Activated naive CD4-positive, alpha-beta T cell treated with anti-CD3 and anti-CD28 coated beads, Interleukin-2, amount 50 U/mL, for 72 hours (primary cell): ENCODE data around the gene CNKSR2. TPM values are rescaled to one million over a fixed set of nuclear protein-coding genes. Genes with fewer than 3 reads are reported as not detected.
A peak's percentile ranks its signal among the peaks of the same experiment; 100 is the strongest.

Experiments used
- ATAC-seq, 2 donors: fragments of 150-1000 bp; cut with Tn5 transposase; 2 replicates each; pipeline ENCODE4 v1.10.0; 2021; ENCODE audit warnings: mild to moderate bottlenecking in 2 of 2, moderate library complexity in 2 of 2
- DNase-seq, 2 donors: peaks; one replicate each; pipeline ENCODE4 v3.0.0; 2021 to 2022; ENCODE audit warnings: low spot score in 2 of 2
- H3K27ac Mint-ChIP-seq, 2 donors: one replicate each; pipeline ENCODE4 v1.8.0; 2022; ENCODE audit warnings: mild to moderate bottlenecking in 2 of 2, mixed read lengths in 2 of 2
- H3K36me3 Mint-ChIP-seq, 2 donors: one replicate each; pipeline ENCODE4 v1.8.0; 2022; ENCODE audit warnings: mixed read lengths in 2 of 2
- H3K9me3 Mint-ChIP-seq, 2 donors: one replicate each; pipeline ENCODE4 v1.8.0; 2022; ENCODE audit warnings: mixed read lengths in 2 of 2
- total RNA-seq, 2 donors: library from RNA; stranded (reverse); gene quantifications; one replicate each; pipeline ENCODE4 v1.2.3, GENCODE V29; 2022

Gene CNKSR2
- total RNA-seq, 2 donors from 2014 or later, result 7.7 to 8.0 TPM

DNA sequence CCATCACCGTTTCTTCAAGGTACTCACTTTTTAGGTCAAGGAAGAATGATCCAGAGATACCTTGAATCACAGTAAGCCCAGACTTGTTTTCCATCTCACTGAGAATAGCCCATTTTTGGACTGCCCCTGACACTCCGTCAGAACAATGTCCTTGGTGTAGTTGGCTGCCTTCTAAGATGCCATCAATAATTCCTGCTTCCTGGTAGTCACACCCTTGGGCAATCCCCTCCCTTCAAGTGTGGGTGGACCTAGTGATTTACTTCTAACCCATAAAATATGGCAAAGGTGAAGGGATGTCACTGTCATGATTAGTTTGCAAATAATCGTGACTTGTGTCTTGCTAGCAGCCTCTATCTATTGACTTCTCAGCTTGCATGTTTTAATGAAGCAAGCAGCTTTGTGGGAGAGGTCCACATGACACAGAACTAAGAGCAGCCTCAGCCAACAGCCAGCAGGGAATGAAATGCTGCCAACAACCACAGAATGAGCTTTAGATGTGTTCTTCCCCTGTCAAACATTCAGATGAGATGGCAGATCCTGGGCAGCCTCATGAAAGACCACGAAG lies 303.9 kb downstream of the CNKSR2 start:
- no peaks in the 10 kb centered on the region for H3K36me3 Mint-ChIP-seq
- H3K9me3 Mint-ChIP-seq, result no peaks in the 10 kb centered on the region
- DNase-seq (no peak), ATAC-seq (no peak)
- H3K27ac Mint-ChIP-seq, result no peak overlapping the region

DNA sequence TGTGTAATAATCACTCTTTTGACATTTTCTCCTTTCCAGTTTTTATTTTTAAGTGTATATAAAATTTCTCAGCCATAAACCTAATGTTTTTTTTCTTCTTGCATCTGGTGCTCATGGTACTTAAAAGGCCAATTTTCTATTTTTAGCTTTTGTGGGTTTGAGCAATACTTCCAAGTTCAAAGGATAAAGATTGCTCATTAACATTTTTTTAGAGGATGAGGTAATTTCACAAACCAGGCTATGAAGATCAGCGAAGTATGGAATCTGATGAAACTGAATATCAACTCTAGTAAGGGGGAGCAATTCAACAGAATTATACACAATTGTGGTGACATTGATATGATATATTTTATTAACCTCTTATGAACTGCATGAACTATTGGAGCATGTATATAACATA lies 309.7 kb downstream of the CNKSR2 start:
- no peak for ATAC-seq
- DNase-seq, result no peak
- H3K27ac Mint-ChIP-seq, result no peak overlapping the region
- H3K36me3 Mint-ChIP-seq, result no peaks in the 10 kb centered on the region
- no peaks in the 10 kb centered on the region for H3K9me3 Mint-ChIP-seq

DNA sequence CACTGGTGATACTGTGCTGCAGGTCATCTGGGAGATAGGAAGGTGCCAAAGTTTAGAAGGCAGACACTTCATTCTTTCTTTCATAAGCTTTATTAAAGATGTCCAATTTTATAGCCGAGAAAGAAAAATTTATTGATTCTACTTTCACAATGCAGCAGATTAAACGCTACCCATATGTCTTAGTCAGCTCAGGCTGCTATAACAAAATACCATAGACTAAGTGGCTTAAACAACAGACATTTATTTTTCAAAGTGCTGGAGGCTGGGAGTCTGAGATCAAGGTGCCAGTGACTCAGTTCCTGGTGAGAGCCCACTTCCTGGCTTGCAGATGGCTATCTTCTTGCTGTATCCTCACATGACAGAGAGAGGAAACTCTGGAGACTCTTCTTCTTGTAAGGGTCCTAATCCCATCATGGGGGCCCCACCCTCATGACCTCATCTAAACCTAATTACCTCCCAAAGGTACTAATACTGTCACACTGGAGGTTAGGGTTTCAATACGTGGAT lies 317.3 kb downstream of the CNKSR2 start:
- H3K27ac Mint-ChIP-seq, result no peak overlapping the region
- peak in 1 of 2 donors; percentile 48 for ATAC-seq
- no peaks in the 10 kb centered on the region for H3K9me3 Mint-ChIP-seq
- H3K36me3 Mint-ChIP-seq, result no peaks in the 10 kb centered on the region
- DNase-seq, result no peak

DNA sequence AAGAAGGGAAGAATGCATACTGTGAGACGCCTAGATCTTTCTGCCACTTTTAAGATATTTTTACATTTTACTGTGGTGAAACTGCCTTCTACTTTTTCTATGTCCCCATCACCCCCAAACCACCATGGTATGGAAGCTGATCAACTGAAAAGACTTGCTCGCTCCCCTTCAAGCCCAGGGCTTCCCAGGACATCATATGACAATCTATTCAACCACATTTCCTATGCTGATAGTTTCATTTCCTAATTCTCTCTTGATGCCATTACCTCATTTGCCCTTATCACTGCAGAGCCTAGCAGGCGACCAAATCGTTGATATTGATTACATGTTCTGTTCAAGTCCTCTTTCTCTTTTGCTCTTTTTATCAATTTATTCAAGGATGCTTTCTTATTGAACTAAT lies 324.1 kb downstream of the CNKSR2 start:
- ATAC-seq (no peak), DNase-seq (no peak)
- Mint-ChIP-seq H3K9me3 (no peaks in the 10 kb centered on the region), H3K36me3 (no peaks in the 10 kb centered on the region), H3K27ac (no peak overlapping the region)

DNA sequence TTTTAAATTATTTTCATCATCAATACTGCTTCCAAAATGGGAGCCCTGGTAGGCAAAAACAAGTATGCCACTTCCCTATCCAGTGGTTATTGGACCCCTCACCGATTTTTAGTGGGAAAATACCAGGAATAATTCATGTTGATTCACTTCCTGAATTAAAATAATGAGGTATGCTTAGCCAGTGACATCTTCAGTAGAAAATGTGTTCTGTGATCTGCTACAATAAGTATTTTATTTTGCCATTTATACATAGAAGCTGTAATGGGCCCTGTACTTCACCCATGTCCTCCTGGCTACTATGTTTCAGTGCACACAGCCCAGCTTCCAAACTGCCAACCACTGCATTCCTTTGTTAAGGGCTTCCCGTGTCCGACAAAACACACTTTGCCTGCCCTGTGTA lies 324.9 kb downstream of the CNKSR2 start:
- ATAC-seq (no peak), DNase-seq (no peak)
- no peak overlapping the region for H3K27ac Mint-ChIP-seq
- H3K36me3 Mint-ChIP-seq, result no peaks in the 10 kb centered on the region
- no peaks in the 10 kb centered on the region for H3K9me3 Mint-ChIP-seq

DNA sequence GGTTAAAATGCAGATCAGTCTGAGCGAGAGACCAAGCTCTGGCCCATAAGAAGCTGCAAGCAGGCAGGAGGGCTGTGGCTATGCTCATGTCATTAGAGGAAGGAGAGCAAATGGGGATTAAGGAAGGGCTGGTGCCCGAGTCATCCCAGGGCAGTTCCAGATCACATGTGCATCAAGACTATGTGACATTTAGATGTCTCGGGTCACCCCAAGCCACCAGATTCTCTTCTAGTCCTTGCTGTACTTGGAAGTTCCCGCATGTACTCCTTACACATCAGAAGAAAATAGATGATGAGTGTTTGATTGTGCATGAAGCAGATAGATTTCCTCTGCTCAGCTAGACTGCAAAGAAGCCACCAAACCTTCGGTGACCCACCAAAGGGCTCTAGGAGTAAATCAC lies 326.1 kb downstream of the CNKSR2 start:
- Mint-ChIP-seq H3K27ac (no peak overlapping the region), H3K36me3 (no peaks in the 10 kb centered on the region), H3K9me3 (no peaks in the 10 kb centered on the region)
- ATAC-seq (no peak), DNase-seq (no peak)

DNA sequence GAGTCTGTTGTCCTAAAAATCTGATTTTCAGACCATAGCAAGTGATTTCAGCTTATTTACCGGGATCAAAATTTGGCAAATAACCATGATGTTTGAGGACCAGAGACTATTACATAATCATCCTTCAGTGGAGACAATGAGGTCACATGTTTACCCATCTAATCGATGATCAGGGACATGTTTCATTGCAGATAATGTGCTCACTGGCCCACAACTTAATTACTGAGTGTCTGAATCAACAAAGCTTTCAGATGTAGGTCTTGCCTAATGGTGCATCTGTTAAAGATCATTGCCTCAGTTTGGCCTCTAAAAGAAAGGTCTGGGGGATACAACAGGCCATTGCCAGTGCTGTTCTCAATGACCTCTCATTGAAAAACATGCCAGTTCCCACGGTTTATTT lies 326.7 kb downstream of the CNKSR2 start:
- ATAC-seq (no peak), DNase-seq (no peak)
- H3K27ac Mint-ChIP-seq, result no peak overlapping the region
- no peaks in the 10 kb centered on the region for H3K9me3 Mint-ChIP-seq
- no peaks in the 10 kb centered on the region for H3K36me3 Mint-ChIP-seq

DNA sequence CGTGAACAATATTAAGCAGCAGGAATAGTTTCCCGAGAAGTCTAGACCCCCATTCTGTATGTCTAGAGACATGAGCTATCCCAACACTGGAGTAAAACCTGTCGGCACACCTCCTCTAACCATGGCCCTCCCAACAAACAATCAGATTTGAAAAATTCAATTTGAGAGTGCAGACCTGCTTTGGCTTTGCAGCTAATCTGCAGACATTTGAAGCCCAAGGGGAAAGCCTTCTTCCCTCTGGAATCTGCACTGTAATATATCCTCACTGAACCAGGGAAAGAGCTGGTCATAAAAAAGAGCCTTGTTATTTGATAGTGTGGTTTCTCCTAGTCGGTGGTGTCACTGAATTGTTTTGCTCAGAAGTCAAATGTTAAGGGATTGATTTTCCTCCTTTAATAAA lies 328.5 kb downstream of the CNKSR2 start:
- no peak for DNase-seq
- no peaks in the 10 kb centered on the region for H3K9me3 Mint-ChIP-seq
- ATAC-seq, result no peak
- no peak overlapping the region for H3K27ac Mint-ChIP-seq
- H3K36me3 Mint-ChIP-seq, result no peaks in the 10 kb centered on the region
